HG03066 (cell line): ENCODE measurements around the gene IFITM1.
"Not testable (repeated sequence)": the region's sequence is repeated elsewhere in the genome, so short reads cannot be mapped to it uniquely, and the experiment has no call there.

Experiments
- ATAC-seq: cut with Tn5 transposase; IDR thresholded peaks from one replicate; pipeline ENCODE4 v1.9.1; 2021; ENCODE audit warnings: low read depth; ENCODE audit not compliant: unreplicated experiment

Gene IFITM1

DNA sequence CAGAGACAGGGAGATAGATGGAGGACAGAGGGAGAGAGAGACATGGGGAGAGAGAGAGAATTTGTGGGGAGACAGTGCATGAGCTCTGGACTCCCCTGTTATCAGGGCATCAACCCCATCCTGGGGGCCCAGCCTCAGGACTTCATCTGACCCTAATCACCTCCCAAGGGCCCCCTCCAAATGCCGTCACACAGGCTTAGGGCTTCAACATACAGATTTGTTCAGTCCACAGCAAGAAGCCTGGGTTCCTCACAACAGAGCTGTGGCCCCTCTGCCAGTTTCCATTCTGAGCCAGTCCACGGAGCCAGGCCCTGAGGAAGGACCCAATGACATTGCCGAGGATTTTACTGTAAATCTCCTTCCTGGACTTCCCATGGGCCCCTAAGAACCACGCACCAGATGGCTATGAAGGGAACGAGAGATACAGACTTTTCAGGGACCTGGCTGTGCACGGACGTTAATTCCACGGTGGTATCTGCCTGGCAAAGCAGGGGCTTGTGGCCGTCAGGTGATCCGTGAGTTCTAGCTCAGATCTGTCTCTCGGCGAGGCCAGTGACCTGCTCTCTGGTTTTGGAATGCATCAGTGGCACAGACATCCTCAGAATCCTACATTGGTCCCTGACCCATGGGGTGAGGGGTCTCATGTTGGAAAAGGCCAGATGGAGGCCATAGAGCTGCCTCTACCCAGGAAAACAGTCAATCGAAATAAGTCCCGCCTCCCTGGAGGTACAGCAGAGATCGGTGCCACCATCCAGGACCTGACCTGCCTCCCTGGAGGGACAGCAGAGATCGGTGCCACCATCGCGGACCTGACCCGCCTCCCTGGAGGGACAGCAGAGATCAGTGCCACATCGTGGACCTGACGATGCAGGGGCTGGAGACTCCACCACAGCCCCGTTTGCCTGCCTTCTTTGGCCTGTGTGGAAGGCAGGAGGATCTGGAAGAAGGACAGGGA, 46.8 kb downstream of the IFITM1 start:
- ATAC-seq, result no peak

DNA sequence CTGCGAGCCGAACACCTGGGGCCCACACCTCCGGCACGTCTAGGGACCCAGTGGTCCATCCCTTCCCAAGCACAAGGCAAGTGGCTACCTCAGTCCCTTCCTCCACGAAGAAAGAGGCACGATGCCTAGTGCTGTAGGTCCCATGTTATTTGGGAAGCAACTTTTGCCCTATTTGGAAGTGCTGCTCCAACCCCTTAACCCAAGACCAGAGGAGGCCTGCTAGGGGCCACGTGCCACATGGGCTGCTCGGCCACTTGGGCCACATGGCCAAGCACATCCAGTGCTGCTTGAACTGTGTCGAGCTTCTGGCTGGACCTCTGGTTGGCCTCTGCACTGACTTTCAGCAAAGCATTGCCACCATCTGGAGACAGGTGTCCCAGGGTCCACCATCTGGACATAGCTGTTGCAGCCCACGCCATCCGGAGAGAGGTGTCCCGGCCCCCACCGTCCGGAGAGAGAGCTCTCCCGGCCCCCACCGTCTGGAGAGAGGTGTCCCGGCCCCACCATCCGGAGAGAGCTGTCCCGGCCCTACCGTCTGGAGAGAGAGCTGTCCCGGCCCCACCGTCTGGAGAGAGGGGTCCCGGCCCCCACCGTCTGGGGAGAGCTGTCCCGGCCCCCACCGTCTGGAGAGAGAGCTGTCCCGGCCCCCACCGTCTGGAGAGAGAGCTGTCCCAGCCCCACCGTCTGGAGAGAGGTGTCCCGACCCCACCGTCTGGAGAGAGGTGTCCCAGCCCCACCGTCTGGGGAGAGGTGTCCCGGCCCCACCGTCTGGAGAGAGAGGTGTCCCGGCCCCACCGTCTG, 49.0 kb downstream of the IFITM1 start:
- ATAC-seq, result no peak

DNA sequence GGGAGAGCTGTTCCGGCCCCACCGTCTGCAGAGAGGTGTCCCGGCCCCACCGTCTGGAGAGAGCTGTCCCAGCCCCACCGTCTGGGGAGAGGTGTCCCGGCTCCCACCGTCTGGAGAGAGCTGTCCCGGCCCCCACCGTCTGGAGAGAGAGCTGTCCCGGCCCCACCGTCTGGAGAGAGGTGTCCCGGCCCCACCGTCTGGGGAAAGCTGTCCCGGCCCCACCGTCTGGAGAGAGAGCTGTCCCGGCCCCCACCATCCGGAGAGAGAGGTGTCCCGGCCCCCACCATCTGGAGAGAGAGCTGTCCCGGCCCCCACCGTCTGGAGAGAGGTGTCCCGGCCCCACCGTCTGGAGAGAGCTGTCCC, 49.6 kb downstream of the IFITM1 start:
- ATAC-seq, result not testable (repeated sequence)

DNA sequence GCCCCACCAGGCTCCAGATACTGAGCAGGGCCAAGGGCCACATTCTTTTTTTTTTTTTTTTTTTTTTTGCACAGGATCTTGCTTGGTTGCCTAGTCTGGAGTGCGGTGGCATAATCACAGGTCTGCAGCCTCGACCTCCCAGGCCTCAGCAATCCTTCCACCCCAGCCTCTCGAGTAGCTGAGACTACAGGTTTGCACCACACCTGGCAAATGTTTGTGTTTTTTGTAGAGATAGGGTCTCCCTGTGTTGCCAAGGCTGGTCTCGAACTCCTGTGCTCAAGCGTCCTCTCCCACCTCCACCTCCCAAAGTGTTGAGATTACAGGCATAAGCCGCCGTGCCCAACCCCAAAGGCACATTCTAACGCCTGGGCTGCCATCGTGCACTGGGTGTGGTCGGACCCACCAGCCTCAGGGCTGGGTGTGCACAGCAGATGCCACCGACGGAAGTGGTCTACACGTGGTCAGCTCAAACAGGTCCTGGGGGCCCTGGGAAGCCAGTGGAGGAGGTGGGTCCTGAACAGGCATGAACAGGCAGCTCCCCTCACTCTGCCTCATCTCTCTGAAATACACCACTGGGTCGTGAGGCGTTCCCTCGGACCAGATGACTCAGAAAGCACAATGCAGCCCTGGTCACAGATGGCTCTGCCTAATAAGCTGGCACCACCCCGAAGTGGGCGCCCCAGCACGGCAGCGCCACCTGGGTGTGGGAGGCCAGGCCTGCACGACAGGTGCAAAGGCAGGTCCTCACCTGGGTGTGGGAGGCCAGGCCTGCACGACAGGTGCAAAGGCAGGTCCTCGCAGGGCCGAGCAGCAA, 50.3 kb downstream of the IFITM1 start:
- no peak for ATAC-seq
